GM18505 (cell line): ENCODE results near the gene RERE.
A peak's percentile ranks its signal among the peaks of the same experiment; 100 is the strongest.

Experiments used
- ATAC-seq: cut with Tn5 transposase; IDR thresholded peaks from one replicate; pipeline ENCODE4 v1.9.1; 2021; ENCODE audit not compliant: unreplicated experiment
- POLR2A ChIP-seq: IDR thresholded peaks from 4 replicates; pipeline ENCODE4 v1.6.1; 2011; ENCODE audit warnings: borderline replicate concordance; ENCODE audit not compliant: insufficient read depth, insufficient read length; ENCODE audit errors: extremely low read depth

Gene RERE

DNA sequence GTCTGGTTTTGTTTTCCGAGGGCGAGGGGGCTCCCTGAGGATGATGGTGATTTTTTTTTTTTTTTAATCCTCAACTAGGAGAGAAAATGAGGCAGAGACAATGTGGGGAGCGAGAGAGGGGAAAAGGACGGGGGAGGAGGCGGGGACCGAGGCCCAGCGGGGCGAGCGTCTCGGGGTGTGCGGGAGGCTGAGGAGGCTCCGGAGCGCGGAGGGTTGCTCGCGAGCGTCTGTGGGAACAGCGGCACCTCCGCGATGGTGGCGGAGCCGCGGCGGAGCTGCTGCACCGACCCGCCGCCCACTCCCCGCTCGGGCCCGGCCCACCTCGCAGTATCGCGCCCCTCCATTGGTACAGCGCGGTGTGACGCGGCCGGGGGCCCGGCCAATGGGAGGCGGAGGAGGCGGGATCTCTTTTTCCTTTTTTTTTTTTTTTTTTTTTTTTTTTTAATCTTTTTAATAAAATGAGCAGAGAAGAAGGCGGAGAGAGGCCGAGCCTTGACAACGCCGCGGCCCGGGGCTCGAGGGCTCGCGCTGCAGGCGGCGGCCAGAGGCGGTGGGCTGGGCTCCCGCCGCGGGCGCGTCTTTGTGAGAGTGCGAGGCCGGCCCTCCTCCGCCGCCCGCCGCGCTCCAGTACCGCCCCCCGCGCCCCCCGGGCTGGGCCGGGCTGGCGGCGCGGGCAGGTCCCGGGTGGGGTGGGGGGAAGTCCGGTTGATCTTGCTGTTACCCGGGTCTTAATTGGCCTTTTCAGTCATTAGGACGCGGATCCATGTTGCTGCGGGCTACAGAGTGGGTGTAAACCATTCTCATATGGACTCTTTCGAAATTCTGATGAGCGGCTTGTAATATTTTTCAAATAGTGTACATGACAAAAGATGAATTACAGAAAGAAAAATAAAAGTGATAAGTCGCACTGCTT is at the start of gene RERE:
RERE (minus strand) TSS at position 229 of the 913 bp plus-strand sequence.
- peak; percentile 85 for ATAC-seq
- TF ChIP-seq POLR2A: peak; percentile 95

DNA sequence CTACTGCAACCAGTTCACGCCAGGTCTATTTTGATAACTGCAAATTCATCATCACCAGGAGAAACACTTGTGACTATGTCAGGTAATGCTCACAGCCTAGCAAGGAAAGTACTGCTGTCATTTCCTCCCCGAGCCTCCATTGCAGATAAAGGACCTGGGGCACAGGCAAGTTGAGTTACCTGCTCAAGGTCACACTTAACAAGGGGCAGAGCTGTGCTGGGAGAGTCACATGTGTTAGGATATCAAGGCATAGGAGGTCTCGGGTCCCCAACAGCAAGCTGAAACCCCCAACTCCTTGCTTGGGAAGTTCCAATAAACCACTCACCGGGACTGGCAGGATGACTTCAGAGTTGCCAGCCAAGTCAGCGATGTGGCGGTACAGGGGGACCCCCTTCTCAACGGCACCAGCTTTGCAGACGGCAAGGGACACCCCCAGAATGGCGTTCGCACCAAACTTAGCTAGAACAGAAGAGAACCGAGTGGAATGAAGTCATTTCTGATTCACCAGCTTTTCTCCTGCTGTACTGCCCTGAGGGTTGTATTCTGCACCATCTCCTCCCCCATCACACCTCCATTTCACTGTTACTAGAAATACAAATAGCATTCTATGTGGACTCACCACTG is 49.5 kb upstream of the RERE start:
- ATAC-seq: no peak
- peak; percentile 48 for TF ChIP-seq POLR2A

DNA sequence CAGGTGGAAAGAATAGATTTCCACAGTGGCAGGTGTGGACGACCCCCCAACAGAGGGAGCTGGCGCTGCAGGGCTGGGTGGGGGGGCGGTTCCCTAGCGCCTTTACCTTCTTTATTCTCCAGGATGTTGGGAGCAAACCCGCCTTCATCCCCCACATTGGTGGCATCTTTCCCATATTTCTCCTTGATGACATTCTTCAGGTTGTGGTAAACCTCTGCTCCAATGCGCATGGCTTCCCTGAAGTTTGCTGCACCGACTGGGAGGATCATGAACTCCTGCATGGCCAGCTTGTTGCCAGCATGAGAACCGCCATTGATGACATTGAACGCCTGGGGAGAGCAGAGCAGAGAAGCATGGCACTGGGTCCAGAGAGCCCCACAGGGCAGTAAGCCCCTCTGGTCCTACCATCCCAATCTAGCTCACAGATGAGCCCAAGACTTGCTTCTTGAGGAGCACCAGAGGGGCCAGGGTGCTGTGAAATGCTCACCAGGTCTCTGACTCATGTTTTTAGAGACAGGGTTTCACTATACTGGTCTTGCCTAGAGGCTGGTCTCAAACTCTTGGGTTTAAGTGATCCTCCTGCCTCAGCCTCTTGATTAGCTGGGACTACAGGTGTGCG is 48.8 kb upstream of the RERE start:
- no peak for TF ChIP-seq POLR2A
- no peak for ATAC-seq

DNA sequence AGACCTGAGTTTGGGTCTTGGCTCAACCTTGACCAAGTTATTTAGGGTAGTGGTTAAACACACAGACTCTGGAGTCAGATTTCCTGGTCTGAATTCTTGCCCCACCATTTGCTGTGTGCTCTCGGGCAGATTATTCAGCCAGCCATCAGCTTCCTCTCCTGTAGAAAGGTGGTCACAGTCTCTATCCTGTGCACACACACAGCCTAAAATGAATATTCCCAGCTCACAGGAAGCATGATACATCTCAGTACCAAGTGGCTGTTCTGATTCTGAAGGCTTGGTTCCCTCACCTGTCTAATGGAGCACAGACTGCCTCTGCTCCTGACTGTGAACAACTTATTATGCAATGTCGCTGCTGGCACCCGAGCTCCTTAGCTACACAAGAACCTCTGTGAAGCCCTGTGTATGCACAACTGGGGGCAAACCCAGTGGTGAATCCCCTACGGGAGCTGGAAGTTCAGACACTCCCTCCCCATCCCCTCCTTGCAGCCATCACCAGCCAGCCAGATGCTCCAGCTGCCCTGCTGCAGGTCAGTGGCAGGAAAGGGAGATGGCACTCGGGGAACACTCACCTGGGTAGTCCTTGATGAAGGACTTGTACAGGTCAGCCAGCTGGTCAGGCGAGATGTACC is 47.4 kb upstream of the RERE start:
- peak; percentile 17 for TF ChIP-seq POLR2A
- no peak for ATAC-seq

DNA sequence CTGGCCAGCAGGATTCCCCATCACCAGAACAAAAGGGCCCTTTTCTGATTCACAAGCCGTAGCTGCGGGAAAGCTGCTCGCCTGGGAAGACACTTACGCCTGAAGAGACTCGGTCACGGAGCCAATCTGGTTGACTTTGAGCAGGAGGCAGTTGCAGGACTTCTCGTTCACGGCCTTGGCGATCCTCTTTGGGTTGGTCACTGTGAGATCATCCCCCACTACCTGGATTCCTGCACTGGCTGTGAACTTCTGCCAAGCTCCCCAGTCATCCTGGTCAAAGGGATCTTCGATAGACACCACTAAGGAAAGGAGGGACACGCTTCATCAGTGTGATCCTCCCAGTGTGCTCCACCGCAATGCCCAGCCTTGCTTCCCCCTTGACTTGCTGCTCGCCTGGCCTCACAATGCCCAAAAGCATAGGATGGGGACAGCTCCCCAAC is 46.4 kb upstream of the RERE start:
- TF ChIP-seq POLR2A: no peak
- ATAC-seq: no peak

DNA sequence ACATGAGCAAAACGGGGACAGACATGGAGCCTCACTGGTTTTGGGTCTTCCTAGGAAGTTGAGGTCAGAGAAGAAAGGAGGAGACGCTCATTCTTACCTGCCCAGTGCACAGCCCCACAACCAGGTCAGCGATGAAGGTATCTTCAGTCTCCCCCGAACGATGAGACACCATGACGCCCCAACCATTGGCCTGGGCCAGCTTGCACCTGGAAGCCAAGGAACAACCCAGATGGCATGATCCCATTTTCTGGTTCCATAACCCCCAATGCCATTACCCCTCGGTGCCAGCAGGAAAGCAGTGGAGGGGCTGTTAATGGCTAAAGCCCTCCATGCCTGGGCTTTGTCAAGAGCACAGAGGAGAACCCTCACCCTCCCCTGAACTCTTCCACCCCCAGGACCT is 45.7 kb upstream of the RERE start:
- no peak for ATAC-seq

DNA sequence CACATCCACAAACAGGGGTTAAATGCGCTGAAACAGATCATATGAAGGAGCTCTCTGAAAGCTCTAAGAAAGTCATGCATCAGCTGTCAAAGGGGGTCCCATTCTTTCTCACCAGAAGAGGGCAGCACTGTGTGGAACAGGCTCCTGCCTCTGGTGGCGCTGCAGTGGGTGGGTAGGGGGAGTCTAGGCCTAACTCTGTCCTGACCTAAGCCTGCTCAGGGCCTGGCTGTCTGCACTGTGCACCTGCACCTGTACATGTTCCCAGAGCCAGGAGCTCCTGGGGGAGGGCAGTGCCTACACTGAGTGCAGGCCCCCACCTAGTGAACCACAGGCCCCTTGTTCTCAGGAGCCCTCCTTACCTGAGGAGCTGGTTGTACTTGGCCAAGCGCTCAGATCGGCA is 45.1 kb upstream of the RERE start:
- TF ChIP-seq POLR2A: no peak
- ATAC-seq: no peak

More for the DNA sequence above, 45.7 kb upstream of the RERE start:
- TF ChIP-seq POLR2A: peak; percentile 48

DNA sequence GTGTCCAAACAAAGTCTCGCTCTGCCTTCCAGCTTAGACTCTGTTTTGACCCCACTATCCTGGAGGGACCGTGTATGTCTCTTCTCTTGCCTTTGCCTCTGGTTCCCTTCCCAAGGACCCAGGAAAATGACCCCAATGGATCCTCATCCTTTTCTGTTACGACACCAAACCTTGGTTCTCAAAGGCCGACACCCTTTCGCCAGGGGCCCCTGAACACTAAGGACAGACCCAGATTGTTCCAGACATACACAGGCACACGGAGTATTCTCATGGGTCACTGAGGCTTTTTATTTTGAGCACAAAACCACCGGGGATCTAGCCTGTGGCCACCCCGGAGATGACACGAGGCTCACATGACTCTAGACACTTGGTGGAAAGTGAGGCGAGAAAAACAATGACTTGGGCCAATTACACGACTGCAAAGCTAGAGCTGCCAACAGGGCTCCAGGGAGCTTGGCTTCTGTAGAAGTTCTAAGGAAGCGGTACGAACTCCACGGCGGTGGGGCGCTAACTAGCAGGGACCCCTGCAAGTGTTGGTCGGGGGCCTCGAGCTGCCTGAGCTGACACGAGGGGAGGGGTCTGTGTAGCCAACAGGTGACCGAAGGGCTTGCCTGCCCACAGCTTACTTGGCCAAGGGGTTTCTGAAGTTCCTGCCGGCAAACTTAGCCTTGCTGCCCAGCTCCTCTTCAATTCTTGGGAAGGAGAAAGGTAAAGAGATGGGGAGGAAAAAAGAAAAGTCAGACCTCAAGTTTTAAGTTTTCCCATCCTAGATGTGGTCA is 43.5 kb upstream of the RERE start:
- TF ChIP-seq POLR2A: no peak
- no peak for ATAC-seq

DNA sequence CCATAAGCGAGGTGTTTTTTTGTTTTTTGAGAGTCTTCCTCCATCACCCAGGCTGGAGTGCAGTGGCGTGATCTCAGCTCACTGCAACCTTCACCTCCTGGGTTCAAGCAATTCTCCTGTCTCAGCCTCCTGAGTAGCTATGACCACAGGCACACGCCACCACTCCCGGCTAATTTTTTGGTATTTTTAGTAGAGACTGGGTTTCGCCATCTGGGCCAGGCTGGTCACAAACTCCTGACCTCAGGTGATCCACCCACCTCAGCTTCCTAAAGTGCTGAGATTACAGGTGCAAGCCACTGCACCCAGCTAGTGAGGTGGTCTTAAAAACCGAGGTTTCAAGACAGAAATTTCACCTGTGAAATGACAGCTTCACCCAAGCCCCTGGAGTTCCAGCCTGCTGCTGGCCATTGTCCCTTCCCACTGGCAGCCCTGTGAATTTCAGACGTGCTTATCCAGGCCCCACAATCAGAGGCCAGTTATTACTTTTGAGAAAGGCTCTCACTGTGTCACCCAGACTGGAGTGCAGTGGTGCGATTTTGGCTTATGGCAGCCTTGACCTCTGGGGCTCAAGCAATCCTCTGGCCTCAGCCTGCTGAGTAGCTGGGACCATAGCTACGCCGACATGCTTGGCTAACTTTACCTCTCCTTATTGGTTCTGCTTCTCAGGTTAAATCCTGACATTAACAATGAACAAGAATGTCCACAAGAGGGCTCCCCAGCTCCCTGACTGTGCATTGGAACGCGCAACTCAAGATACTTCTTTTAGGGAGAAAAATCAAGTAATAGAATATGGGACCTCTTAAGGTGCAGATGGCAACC is 41.7 kb upstream of the RERE start:
- no peak for ATAC-seq
- TF ChIP-seq POLR2A: peak; percentile 38

DNA sequence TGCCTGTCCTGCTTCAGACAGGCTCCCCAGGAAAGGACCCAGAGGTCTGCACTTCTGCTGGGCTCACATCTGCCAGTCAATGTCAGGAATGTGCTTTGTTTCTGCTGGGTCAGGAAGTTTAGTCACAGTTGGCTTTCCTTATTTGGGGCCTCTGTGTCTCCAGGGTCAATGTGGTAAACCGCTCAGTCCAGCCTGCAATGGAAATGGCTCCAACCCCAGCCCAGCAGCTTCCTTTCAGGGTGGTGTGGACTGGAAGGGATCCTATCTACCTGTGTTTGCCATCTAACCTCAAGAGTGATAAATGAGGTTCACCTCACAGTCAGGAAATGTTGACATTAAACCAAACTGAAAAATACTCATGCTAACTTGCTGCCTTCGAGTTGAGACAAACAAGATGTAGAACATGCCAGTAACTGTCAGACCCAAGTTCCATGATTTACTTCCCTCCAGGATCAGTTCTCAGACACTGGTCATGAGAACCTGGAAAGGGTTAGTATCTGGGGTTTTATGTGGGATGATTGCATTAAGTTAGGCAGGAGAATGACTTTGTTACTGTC is 40.8 kb upstream of the RERE start:
- TF ChIP-seq POLR2A: no peak
- ATAC-seq: no peak

DNA sequence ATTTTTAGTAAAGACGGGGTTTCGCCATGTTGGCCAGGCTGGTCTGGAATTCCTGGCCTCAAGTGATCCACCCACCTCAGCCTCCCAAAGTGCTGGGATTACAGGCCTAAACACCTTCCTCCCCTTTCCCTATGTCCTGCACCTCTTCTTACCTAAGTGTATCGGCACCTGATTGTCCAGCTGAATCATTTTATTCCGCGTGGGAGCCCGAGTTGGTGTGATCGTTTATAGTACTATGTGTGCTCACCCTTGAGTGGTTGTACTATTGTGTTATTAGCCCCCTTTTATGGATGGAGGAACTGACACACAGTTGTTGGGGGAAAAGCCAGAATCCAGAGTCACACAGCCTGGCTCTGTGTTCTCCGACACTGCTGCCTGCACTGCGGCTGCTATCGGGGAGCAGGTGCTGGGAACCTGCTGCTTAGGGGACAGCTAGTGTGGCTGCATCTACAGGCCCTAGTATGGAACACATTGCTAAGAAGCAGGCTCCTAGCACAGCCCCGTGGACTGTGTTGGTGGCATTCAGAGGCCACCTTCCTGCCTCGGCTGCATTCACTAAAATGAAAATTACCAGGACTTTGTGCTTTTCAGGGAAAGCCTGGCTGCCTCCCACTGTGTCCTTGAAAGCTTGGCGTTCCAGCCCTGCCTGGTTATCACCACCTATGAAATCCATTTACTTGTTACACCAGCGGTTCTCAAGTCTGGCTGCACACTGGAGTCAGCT is 39.4 kb upstream of the RERE start:
- no peak for ATAC-seq
- TF ChIP-seq POLR2A: no peak
